AG04449 (cell line): ENCODE data around the gene C1orf226.
A peak's percentile ranks its signal among the peaks of the same experiment; 100 is the strongest.
"Not testable (repeated sequence)": the region's sequence is repeated elsewhere in the genome, so short reads cannot be mapped to it uniquely, and the experiment has no call there.

ENCODE experiments used
- CTCF ChIA-PET: fragments of 350-600 bp; formaldehyde crosslinking; extraction: SDS; loops from one replicate; lab custom pipeline; 2021; ENCODE audit warnings: antibody characterized with exemption; lab: Yijun Ruan, JAX
- POLR2A ChIA-PET: fragments of 400-600, 350-600 bp; formaldehyde crosslinking; extraction: SDS; loops from one replicate; lab custom pipeline; 2020; ENCODE audit warnings: antibody characterized with exemption, inconsistent platforms; lab: Yijun Ruan, JAX
- DNase-seq: peaks from one replicate; pipeline ENCODE4 v3.0.0-alpha.2; 2010; ENCODE audit warnings: low read depth, low spot score
- H3K4me3 ChIP-seq: 2 replicates; pipeline ENCODE4 v1.5.1; 2011; ENCODE audit warnings: low read depth, mild to moderate bottlenecking, control low read depth, low read length
- TF ChIP-seq, protein P1 (sequence below): IDR thresholded peaks from one replicate; pipeline ENCODE4 v1.5.1; 2011; ENCODE audit warnings: mild to moderate bottlenecking, moderate library complexity, low read length, control low read depth, inconsistent platforms; ENCODE audit not compliant: insufficient read depth; ENCODE audit errors: missing control alignments

C1orf226 gene

DNA sequence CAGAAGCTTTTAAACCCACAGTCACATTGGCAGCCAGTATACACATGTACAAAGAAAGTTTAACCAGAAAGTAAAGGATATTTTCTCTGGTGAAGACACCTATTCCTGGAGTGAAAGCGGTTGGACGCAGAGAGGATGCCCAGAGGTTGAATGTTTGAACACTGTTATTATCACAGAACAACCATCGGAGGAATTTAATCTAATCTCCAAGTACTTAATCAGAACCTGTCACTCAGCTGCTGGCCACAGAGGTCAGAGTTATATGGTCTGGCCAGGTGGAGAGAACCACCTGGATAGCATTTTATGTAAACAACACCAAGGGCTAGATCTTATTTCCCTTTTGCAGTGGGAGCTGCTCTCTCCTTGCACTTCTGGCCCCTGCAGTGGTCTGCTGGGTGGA, 34.2 kb upstream of the C1orf226 start:
- CTCF ChIA-PET = interaction anchor here (1.3 kb wide), 1 partner anchor 9 kb away, joined by 4 read pairs; no protein-coding TSS in a partner anchor
- DNase-seq = no peak
- TF ChIP-seq, protein P1, sequence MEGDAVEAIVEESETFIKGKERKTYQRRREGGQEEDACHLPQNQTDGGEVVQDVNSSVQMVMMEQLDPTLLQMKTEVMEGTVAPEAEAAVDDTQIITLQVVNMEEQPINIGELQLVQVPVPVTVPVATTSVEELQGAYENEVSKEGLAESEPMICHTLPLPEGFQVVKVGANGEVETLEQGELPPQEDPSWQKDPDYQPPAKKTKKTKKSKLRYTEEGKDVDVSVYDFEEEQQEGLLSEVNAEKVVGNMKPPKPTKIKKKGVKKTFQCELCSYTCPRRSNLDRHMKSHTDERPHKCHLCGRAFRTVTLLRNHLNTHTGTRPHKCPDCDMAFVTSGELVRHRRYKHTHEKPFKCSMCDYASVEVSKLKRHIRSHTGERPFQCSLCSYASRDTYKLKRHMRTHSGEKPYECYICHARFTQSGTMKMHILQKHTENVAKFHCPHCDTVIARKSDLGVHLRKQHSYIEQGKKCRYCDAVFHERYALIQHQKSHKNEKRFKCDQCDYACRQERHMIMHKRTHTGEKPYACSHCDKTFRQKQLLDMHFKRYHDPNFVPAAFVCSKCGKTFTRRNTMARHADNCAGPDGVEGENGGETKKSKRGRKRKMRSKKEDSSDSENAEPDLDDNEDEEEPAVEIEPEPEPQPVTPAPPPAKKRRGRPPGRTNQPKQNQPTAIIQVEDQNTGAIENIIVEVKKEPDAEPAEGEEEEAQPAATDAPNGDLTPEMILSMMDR = no peak
- POLR2A ChIA-PET = no interaction called here
- no peak overlapping the region for H3K4me3 ChIP-seq

DNA sequence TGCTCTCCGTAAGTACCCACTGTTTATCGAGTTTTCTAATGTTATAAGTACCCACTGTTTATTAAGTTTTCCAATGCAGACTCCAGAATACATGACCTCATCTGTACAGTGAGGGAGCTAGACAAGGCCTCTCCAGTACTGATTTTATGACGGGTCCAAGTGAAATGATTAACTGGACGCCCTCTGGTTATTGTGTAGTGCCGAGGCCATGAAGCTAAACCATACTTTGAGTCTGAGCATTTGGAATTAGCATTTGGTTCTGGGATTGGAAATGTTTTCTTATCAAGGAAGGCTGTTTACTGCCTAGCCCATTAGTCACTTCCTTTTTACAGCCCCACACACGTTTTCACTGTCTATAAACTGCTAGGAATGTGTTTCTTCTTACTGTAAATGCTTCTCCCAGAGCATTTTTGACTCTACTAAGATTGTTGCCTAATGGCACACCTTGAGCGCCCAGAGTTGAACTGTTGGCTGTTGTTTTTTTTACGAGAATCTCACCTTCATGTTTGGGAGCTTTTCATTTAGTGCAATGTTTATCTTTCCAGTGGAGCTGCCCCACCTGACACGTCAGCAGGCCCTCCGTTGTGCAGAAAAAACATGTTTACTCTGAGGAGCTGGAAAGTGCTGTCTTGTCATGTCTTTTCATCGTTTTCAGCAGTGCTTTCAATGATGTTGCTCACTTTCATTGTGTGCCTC, 31.7 kb upstream of the C1orf226 start:
- no peak overlapping the region for H3K4me3 ChIP-seq
- peak; percentile 52 for DNase-seq
- ChIA-PET CTCF (interaction anchor here (1.0 to 1.3 kb wide), 3 partner anchors 8 to 293 kb away, joined by 3 to 4 read pairs (median 3); no protein-coding TSS in a partner anchor), POLR2A (no interaction called here)
- TF ChIP-seq, protein P1 = no peak

DNA sequence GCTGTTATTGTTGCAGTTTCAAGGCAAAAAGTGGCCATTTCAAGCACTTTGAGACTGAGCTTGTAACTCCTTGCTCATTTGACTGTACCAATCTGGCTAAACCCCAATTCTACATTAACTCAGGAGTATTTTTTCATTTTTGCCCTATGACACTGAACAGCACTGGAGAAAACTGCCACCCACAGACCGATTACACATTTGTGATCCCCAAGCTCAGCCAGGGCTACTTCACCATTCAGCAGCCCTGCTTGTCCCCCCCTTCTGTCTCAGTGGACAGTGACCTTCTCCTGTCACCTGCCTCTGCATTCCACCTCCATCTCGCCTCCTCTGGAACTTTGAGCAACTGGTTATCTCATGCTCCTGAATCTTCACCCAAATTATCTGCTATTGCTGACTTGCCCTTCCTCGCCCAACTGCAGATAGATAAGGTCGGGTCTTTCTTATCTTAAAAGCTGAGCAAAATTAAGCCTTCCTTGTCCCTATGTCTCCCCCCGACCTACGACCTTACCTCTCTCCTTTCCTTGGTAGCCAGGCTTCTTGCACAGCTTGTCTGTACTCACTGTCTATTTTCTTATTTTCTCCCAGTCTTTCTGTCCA, 30.2 kb upstream of the C1orf226 start:
- no peak for DNase-seq
- POLR2A ChIA-PET = no interaction called here
- H3K4me3 ChIP-seq = no peak overlapping the region
- TF ChIP-seq, protein P1 = no peak
- CTCF ChIA-PET = interaction anchor here (1.0 kb wide), 1 partner anchor 41 kb away, joined by 3 read pairs; no protein-coding TSS in a partner anchor

DNA sequence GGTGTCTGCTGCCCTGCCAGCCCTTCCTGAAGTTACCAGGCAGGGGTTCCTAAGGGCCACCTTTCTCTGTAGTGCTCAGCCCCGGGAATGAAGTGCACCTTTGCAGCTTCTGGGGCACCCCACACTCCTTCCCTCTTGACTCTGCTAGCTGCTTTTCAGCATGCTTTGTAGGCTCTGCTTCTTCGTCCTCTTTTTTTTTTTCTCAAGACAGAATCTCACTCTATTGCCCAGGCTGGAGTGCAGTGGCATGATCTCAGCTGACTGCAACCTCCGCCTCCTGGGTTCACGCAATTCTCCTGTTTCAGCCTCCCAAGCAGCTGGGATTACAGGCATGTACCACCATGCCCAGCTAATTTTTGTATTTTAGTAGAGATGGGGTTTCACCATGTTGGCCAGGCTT, 29.7 kb upstream of the C1orf226 start:
- CTCF ChIA-PET, DNase-seq, H3K4me3 ChIP-seq, POLR2A ChIA-PET: not testable (repeated sequence)

DNA sequence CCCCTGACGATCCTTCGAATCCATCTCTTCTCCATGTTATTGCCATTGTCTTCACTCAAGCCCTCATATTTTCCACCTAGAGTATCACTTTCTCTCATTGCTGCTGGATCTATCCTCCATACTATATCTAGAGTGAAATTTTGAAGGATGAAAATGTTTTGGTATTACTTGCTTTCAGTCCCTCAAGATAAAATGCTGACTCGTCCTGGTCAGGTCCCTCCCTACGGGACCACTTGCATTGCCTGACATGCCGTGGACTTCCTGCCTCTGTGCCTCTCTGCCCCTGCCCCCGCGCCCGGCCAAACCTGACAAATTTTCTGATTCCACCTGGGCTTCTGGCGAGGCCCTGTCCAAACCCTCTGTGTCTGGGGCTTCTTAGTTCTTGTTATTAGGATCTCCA, 28.4 kb upstream of the C1orf226 start:
- TF ChIP-seq, protein P1 = no peak
- CTCF ChIA-PET = no interaction called here
- no peak overlapping the region for H3K4me3 ChIP-seq
- no peak for DNase-seq
- POLR2A ChIA-PET = no interaction called here

DNA sequence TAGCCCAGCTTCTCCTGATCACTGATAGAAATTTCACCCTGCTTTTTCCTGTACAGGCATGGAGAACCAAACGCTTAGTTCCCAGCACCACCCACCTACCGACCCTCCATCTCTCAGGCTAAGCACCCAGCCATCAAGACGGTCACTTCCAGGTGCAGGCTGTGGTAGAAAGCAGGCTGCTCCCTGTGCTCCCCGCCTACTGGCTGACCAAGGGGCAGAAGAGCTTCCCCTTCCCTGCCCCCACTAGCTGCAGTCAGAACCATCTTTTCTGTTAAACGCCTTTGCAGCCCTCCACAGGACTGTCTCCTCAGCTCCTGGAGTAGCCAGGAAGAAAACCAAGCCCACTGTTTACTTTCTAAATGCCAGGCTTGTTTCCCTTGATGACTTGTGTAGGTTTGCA, 27.8 kb upstream of the C1orf226 start:
- TF ChIP-seq, protein P1 = no peak
- CTCF ChIA-PET = no interaction called here
- no peak for DNase-seq
- H3K4me3 ChIP-seq = no peak overlapping the region
- POLR2A ChIA-PET = no interaction called here
